ENCODE results near the gene ADRM1.

- TF ChIP-seq ZNF263 (CRISPR knock-in tag; IDR thresholded peaks at IDR 0.05; ENCODE audit: low read depth) (no peak), ESRRA (CRISPR knock-in tag; IDR thresholded peaks at IDR 0.05; ENCODE audit: borderline replicate concordance) (no peak), RORB (CRISPR knock-in tag; IDR thresholded peaks at IDR 0.05) (no peak)
- TF ChIP-seq, protein P1, sequence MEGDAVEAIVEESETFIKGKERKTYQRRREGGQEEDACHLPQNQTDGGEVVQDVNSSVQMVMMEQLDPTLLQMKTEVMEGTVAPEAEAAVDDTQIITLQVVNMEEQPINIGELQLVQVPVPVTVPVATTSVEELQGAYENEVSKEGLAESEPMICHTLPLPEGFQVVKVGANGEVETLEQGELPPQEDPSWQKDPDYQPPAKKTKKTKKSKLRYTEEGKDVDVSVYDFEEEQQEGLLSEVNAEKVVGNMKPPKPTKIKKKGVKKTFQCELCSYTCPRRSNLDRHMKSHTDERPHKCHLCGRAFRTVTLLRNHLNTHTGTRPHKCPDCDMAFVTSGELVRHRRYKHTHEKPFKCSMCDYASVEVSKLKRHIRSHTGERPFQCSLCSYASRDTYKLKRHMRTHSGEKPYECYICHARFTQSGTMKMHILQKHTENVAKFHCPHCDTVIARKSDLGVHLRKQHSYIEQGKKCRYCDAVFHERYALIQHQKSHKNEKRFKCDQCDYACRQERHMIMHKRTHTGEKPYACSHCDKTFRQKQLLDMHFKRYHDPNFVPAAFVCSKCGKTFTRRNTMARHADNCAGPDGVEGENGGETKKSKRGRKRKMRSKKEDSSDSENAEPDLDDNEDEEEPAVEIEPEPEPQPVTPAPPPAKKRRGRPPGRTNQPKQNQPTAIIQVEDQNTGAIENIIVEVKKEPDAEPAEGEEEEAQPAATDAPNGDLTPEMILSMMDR (IDR thresholded peaks at IDR 0.05): no peak
Measured at GRCh38 chr20:62305765-62306413, 3.1 kb downstream of the ADRM1 start.
